ENCODE results near the gene HYI.
"Not testable (repeated sequence)": the region's sequence is repeated elsewhere in the genome, so short reads cannot be mapped to it uniquely, and the experiment has no call there.

The HYI gene

GRCh38 chr1:43464681-43465504 lies 11.2 kb upstream of the HYI start:
- DNase-seq (ENCODE audit: low read depth), result no peak

GRCh38 chr1:43463479-43463878 lies 9.7 kb upstream of the HYI start:
- DNase-seq (ENCODE audit: low read depth), result no peak

- DNase-seq (ENCODE audit: low read depth), result no peak
Observed at GRCh38 chr1:43460988-43461693, 7.4 kb upstream of the HYI start.

GRCh38 chr1:43458379-43458778 lies 4.6 kb upstream of the HYI start:
- DNase-seq (ENCODE audit: low read depth), result not testable (repeated sequence)

GRCh38 chr1:43455213-43455889 lies 1.6 kb upstream of the HYI start:
- no peak for DNase-seq (ENCODE audit: low read depth)

GRCh38 chr1:43454270-43455011 lies 710 bp upstream of the HYI start:
- DNase-seq (ENCODE audit: low read depth), result peak; percentile 79

- no peak for DNase-seq (ENCODE audit: low read depth)
Observed at GRCh38 chr1:43452789-43453441, 816 bp downstream of the HYI start.

- no peak for DNase-seq (ENCODE audit: low read depth)
Observed at GRCh38 chr1:43451701-43452532, 1.8 kb downstream of the HYI start.

- no peak for DNase-seq (ENCODE audit: low read depth)
Observed at GRCh38 chr1:43451157-43451591, 2.6 kb downstream of the HYI start.

- DNase-seq (ENCODE audit: low read depth), result no peak
Observed at GRCh38 chr1:43450251-43450941, 3.3 kb downstream of the HYI start.

GRCh38 chr1:43449708-43450069 lies 4.0 kb downstream of the HYI start:
- DNase-seq (ENCODE audit: low read depth), result no peak

- DNase-seq (ENCODE audit: low read depth), result no peak
Observed at GRCh38 chr1:43448955-43449707, 4.6 kb downstream of the HYI start.

GRCh38 chr1:43447891-43448708 lies 5.6 kb downstream of the HYI start:
- no peak for DNase-seq (ENCODE audit: low read depth)

GRCh38 chr1:43446881-43447835 lies 6.6 kb downstream of the HYI start:
- DNase-seq (ENCODE audit: low read depth), result no peak

- no peak for DNase-seq (ENCODE audit: low read depth)
Observed at GRCh38 chr1:43446388-43446740, 7.4 kb downstream of the HYI start.

- DNase-seq (ENCODE audit: low read depth), result no peak
Observed at GRCh38 chr1:43445606-43446387, 7.9 kb downstream of the HYI start.

- no peak for DNase-seq (ENCODE audit: low read depth)
Observed at GRCh38 chr1:43444836-43445235, 8.9 kb downstream of the HYI start.

All from non-pigmented ciliary epithelial cell (primary cell).